CD4-positive, CD25-positive, alpha-beta regulatory T cell (primary cell): ENCODE results near the gene JCAD. TPM values are rescaled to one million over a fixed set of nuclear protein-coding genes. Genes with fewer than 3 reads are reported as not detected.

Experiments
- ATAC-seq, 2 donors: fragments of 150-1000 bp; cut with Tn5 transposase; one replicate each; pipeline ENCODE4 v1.10.0; 2021; ENCODE audit warnings: low read depth in 2 of 2, moderate number of reproducible peaks in 2 of 2, moderate library complexity in 1 of 2
- DNase-seq, 3 donors: peaks; one replicate each; pipeline versions ENCODE4 v3.0.0 to v3.0.0-alpha.2; 2012 to 2022; ENCODE audit warnings: mixed read lengths in 1 of 3
- H3K27ac ChIP-seq: one replicate; pipeline ENCODE4 v1.7.0; 2013; ENCODE audit warnings: mild to moderate bottlenecking, low read length; ENCODE audit not compliant: insufficient read depth, poor library complexity, severe bottlenecking
- H3K27me3 ChIP-seq: one replicate; pipeline ENCODE4 v1.7.0; 2013; ENCODE audit warnings: low read length; ENCODE audit not compliant: control insufficient read depth, insufficient read depth
- H3K36me3 ChIP-seq: one replicate; pipeline ENCODE4 v1.7.0; 2013; ENCODE audit warnings: mild to moderate bottlenecking, low read length, moderate library complexity; ENCODE audit not compliant: control insufficient read depth, insufficient read depth
- H3K4me1 ChIP-seq: 2 replicates; pipeline ENCODE4 v1.7.0; 2013; ENCODE audit warnings: mild to moderate bottlenecking, low read length; ENCODE audit not compliant: insufficient read depth, control insufficient read depth, poor library complexity, severe bottlenecking
- H3K4me3 ChIP-seq: one replicate; pipeline ENCODE4 v1.7.0; 2013; ENCODE audit warnings: low read depth, mild to moderate bottlenecking, low read length, moderate library complexity
- H3K9me3 ChIP-seq, 2 experiments: 1 replicate in 1 of 2; 2 replicates in 1 of 2; pipeline ENCODE4 v1.7.0; 2013; ENCODE audit warnings: low read length in 2 of 2, mild to moderate bottlenecking in 1 of 2, moderate library complexity in 1 of 2; ENCODE audit not compliant: control insufficient read depth in 2 of 2
- H3K27ac Mint-ChIP-seq, 3 donors: one replicate each; pipeline ENCODE4 v1.8.0; 2020 to 2022; ENCODE audit warnings: mild to moderate bottlenecking in 3 of 3, mixed read lengths in 3 of 3, moderate library complexity in 2 of 3
- H3K27me3 Mint-ChIP-seq: one replicate; pipeline ENCODE4 v1.8.0; 2022; ENCODE audit warnings: mild to moderate bottlenecking, mixed read lengths
- H3K36me3 Mint-ChIP-seq: one replicate; pipeline ENCODE4 v1.8.0; 2020; ENCODE audit warnings: mixed read lengths
- H3K4me1 Mint-ChIP-seq, 4 donors: one replicate each; pipeline ENCODE4 v1.8.0; 2020 to 2022; ENCODE audit warnings: mixed read lengths in 4 of 4, mild to moderate bottlenecking in 1 of 4
- H3K4me3 Mint-ChIP-seq, 4 donors: one replicate each; pipeline ENCODE4 v1.8.0; 2020 to 2022; ENCODE audit warnings: mild to moderate bottlenecking in 4 of 4, mixed read lengths in 4 of 4, moderate library complexity in 3 of 4
- H3K9me3 Mint-ChIP-seq, 7 donors: one replicate each; pipeline ENCODE4 v1.8.0; 2020 to 2022; ENCODE audit warnings: mixed read lengths in 7 of 7, mild to moderate bottlenecking in 3 of 7, moderate library complexity in 2 of 7
- polyA plus RNA-seq, 4 donors: library from polyadenylated mRNA; unstranded; fragments of 300-500 nt; fragmentation: Illumina TruSeq; gene quantifications; one replicate each; pipeline ENCODE4 v1.2.3, GENCODE V29; 2021
- total RNA-seq: library from RNA; stranded (reverse); gene quantifications from one replicate; pipeline ENCODE4 v1.2.3, GENCODE V29; 2022

Gene JCAD
- total and polyA plus RNA-seq, 5 donors from 2014 or later = 0.05 TPM; not detected in 4

DNA sequence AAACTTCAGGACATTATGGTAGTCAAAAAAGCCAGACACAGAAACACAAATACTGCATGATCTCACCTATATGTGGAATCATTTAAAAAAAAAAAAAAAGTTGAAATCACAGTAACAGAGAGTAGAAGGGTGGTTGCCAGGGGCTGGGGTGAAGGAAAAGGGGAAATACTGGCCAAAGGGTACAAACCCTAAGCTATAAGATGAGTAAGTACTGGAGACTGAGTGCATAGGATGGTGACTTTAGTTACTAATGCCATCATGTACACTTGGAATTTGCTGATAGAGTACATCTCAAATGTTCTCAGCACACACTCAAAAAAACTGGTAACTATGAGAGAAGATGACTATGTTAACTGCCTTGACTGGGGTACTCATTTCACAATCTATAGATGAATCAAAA is 39.9 kb downstream of the JCAD start:
- Histone ChIP-seq H3K9me3 (no peaks in the 10 kb centered on the region), H3K36me3 (no peaks in the 10 kb centered on the region), H3K4me1 (no peaks in the 10 kb centered on the region), H3K4me3 (no peak overlapping the region), H3K27me3 (peaks cover 30% of the 10 kb centered on the region), H3K27ac (no peak overlapping the region)
- no peak overlapping the region for H3K4me3 Mint-ChIP-seq
- no peak overlapping the region for H3K27ac Mint-ChIP-seq
- H3K36me3 Mint-ChIP-seq = no peaks in the 10 kb centered on the region
- ATAC-seq = no peak
- peaks cover 63% of the 10 kb centered on the region for H3K27me3 Mint-ChIP-seq
- peaks cover 0 to 2% (median 0%) of the 10 kb centered on the region in 7 donors for H3K9me3 Mint-ChIP-seq
- no peak for DNase-seq
- H3K4me1 Mint-ChIP-seq = peaks cover 0 to 2% (median under 1%) of the 10 kb centered on the region in 4 donors

DNA sequence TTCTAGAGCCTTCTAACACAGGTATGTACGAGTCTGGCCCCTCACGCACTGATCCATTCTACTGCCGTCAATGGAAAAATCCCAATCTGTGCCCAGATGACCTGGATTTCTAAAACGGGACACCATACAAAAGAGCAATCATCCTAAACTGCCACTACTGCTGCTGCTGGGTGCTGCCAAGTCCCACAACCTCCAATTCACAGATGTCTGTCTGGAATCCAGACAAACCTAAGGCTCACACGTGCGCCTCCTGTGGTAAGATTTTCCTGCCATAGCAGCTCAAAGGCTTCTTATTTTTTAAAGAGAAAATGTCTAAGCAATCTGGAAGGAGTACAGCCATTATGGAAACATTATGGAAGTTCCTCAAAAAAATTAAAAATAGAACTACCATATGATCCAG is 40.9 kb downstream of the JCAD start:
- H3K36me3 Mint-ChIP-seq = no peaks in the 10 kb centered on the region
- no peak for DNase-seq
- no peak for ATAC-seq
- Histone ChIP-seq H3K4me1 (no peaks in the 10 kb centered on the region), H3K27me3 (peaks cover 35% of the 10 kb centered on the region), H3K36me3 (no peaks in the 10 kb centered on the region), H3K4me3 (no peak overlapping the region), H3K27ac (no peak overlapping the region), H3K9me3 (no peaks in the 10 kb centered on the region)
- peaks cover 0 to 2% (median under 1%) of the 10 kb centered on the region in 4 donors for H3K4me1 Mint-ChIP-seq
- peaks cover 58% of the 10 kb centered on the region for H3K27me3 Mint-ChIP-seq
- H3K27ac Mint-ChIP-seq = no peak overlapping the region
- no peak overlapping the region for H3K4me3 Mint-ChIP-seq
- peaks cover 0 to 2% (median 0%) of the 10 kb centered on the region in 7 donors for H3K9me3 Mint-ChIP-seq

DNA sequence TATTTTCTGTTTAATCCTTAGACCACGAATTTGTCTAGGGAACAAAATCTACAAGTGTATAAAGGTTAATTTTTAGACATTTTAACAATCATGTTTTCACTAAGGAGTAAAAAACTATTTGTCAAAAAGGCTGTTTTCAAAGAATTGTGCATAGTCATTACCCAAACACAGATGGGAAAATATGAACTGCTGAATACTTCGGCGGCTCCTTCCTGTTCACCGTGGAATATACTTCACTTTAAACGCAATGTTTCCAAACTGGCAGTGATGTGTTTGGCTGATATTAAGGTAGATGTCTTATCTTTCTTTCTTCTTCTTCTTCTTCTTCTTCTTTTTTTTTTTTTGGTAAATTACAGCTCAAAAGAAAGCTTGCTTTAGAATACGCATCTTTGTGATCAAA is 41.4 kb downstream of the JCAD start:
- Mint-ChIP-seq H3K9me3 (peaks cover 0 to 2% (median 0%) of the 10 kb centered on the region in 7 donors), H3K4me3 (no peak overlapping the region), H3K36me3 (no peaks in the 10 kb centered on the region), H3K4me1 (peaks cover 0 to 2% (median 0%) of the 10 kb centered on the region in 4 donors), H3K27ac (no peak overlapping the region), H3K27me3 (peaks cover 56% of the 10 kb centered on the region)
- ATAC-seq = no peak
- Histone ChIP-seq H3K9me3 (no peaks in the 10 kb centered on the region), H3K27ac (no peak overlapping the region), H3K4me1 (no peaks in the 10 kb centered on the region), H3K4me3 (no peak overlapping the region), H3K36me3 (no peaks in the 10 kb centered on the region), H3K27me3 (peaks cover 33% of the 10 kb centered on the region)
- no peak for DNase-seq

DNA sequence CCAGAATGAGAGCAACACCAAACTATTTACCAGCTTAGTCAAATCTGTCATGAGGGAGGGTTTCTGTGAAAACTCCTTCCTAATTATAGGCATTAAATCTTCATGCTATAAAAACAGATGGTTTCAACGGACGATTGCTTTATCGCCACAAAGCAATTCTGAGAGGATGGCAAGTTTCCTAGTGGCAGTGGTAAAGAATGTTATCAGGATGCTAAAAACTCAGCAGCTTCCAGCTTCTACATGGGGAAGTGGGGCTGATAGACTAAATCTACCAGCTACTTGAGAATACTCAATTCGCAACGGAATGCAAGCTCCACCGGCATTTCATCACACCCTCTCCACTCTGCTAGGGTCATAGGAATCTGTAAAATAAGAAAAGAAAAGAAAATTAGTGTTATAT is 41.8 kb downstream of the JCAD start:
- Mint-ChIP-seq H3K4me3 (no peak overlapping the region), H3K27ac (no peak overlapping the region), H3K4me1 (peaks cover 0 to 2% (median 0%) of the 10 kb centered on the region in 4 donors), H3K27me3 (peaks cover 54% of the 10 kb centered on the region), H3K9me3 (peaks cover 0 to 2% (median 0%) of the 10 kb centered on the region in 7 donors), H3K36me3 (no peaks in the 10 kb centered on the region)
- ATAC-seq (no peak), DNase-seq (no peak)
- Histone ChIP-seq H3K27me3 (peaks cover 33% of the 10 kb centered on the region), H3K9me3 (no peaks in the 10 kb centered on the region), H3K36me3 (no peaks in the 10 kb centered on the region), H3K4me1 (no peaks in the 10 kb centered on the region), H3K4me3 (no peak overlapping the region), H3K27ac (no peak overlapping the region)

DNA sequence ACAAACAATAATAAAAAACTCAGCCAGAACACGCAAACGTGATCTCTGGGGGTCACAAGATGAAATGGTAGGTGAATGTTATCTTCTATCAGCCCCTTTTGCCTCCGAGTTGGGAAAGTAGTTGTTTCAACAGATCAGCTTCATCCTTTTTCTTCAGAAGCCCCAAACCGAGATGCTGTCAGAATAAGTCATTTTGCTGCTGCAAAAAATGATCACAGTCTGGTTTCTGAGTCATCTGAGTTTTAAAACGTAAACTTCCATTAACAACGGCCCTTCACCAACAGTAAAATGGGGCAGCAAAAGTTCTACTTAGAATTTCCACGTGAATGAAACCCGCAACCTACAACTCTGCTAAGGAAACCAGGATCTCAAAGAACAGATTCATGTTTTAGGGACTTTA is 44.9 kb downstream of the JCAD start:
- peaks cover 27% of the 10 kb centered on the region for H3K27me3 ChIP-seq
- Mint-ChIP-seq H3K36me3 (no peaks in the 10 kb centered on the region), H3K9me3 (no peaks in the 10 kb centered on the region), H3K4me3 (no peak overlapping the region), H3K27me3 (peaks cover 51% of the 10 kb centered on the region), H3K4me1 (no peaks in the 10 kb centered on the region), H3K27ac (no peak overlapping the region)
- H3K27ac ChIP-seq = no peak overlapping the region
- no peak overlapping the region for H3K4me3 ChIP-seq
- H3K36me3 ChIP-seq = no peaks in the 10 kb centered on the region
- no peak for ATAC-seq
- H3K4me1 ChIP-seq = no peaks in the 10 kb centered on the region
- DNase-seq = no peak
- H3K9me3 ChIP-seq = no peaks in the 10 kb centered on the region

DNA sequence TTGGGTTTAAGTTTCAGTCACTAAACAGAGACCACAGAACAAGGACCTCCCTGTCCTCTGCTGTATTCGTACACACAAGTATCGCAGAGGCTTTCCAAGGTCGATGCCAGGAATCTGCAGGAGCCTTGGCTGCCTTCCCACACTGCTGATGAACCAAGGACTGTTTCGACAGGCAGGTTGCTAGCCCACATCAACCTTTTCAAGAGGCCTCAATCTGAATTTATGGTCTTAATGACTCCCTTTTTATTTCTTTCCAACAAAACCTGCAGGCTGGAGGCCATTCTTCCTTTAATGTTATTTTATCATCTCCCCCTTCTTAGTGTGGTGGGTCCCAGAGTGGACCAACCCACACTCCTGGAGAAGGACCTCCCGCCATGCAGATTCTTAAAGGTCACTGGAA is 45.6 kb downstream of the JCAD start:
- peaks cover 28% of the 10 kb centered on the region for H3K27me3 ChIP-seq
- no peaks in the 10 kb centered on the region for H3K4me1 Mint-ChIP-seq
- H3K9me3 ChIP-seq = no peaks in the 10 kb centered on the region
- H3K4me3 ChIP-seq = no peak overlapping the region
- no peak overlapping the region for H3K27ac Mint-ChIP-seq
- DNase-seq (no peak), ATAC-seq (no peak)
- no peaks in the 10 kb centered on the region for H3K36me3 ChIP-seq
- H3K4me3 Mint-ChIP-seq = no peak overlapping the region
- no peak overlapping the region for H3K27ac ChIP-seq
- H3K27me3 Mint-ChIP-seq = peaks cover 47% of the 10 kb centered on the region
- H3K36me3 Mint-ChIP-seq = no peaks in the 10 kb centered on the region
- no peaks in the 10 kb centered on the region for H3K4me1 ChIP-seq
- peaks cover 0 to under 1% (median 0%) of the 10 kb centered on the region in 7 donors for H3K9me3 Mint-ChIP-seq

DNA sequence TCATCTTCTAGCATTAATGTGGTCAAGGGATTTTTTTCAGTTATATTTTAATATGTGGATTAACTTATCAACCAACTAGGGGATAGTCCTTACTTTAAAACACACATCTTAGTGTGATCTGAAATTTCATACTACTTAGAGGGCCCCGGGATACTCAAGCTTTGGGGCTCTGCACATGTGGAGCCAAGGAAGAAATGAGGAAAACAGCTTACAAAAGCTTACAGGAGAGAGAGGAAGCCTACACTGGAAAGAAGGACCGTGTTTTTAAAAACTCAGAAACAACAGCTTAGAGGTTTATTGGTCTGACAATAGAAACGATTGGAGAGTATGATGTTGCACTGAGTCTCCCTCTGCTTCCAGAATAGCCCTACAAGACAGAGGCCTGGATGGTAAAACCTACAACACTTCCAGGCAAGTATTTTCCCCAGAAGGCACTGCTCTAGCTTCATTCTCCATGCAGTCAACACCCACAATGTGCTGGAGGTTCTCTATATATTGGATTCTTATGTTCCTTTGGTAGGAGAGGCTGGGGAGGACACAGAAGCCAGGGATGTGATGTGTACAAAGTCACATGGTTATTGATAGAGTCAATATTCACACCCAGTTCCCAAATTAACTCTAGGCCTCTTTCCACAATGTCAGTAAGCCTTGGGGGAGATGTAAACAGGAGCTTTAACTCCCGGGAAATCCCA is 47.3 kb downstream of the JCAD start:
- peaks cover 0 to 1% (median 0%) of the 10 kb centered on the region in 7 donors for H3K9me3 Mint-ChIP-seq
- Histone ChIP-seq H3K4me1 (no peaks in the 10 kb centered on the region), H3K36me3 (no peaks in the 10 kb centered on the region), H3K9me3 (no peaks in the 10 kb centered on the region), H3K27ac (no peak overlapping the region), H3K27me3 (peaks cover 17% of the 10 kb centered on the region), H3K4me3 (no peak overlapping the region)
- no peaks in the 10 kb centered on the region for H3K36me3 Mint-ChIP-seq
- H3K27ac Mint-ChIP-seq = no peak overlapping the region
- DNase-seq = no peak
- ATAC-seq = no peak
- no peak overlapping the region for H3K4me3 Mint-ChIP-seq
- H3K4me1 Mint-ChIP-seq = no peaks in the 10 kb centered on the region
- H3K27me3 Mint-ChIP-seq = peaks cover 42% of the 10 kb centered on the region

DNA sequence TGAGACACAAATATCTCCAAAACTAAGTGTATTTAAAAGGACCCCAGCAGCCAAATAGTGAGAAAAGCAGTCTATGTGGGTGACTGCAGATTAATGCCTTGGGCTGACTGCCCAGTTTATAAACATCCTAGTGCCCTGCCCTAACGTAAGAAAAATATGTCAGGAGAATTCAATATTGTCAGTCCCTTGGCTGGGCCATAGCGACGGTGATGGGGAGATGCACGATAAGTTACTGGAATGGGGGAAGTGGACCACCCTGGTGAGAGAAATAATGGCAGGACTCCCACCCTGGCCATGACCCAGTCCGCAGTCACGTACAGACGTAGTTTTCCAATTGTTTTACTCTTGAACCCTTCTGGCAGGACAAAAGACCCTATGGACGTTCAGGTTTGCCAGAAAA is 48.0 kb downstream of the JCAD start:
- Histone ChIP-seq H3K9me3 (no peaks in the 10 kb centered on the region), H3K4me3 (no peak overlapping the region), H3K4me1 (no peaks in the 10 kb centered on the region), H3K27ac (no peak overlapping the region), H3K36me3 (no peaks in the 10 kb centered on the region), H3K27me3 (peaks cover 17% of the 10 kb centered on the region)
- no peak for DNase-seq
- Mint-ChIP-seq H3K9me3 (peaks cover 0 to 1% (median 0%) of the 10 kb centered on the region in 7 donors), H3K4me3 (no peak overlapping the region), H3K27me3 (peaks cover 48% of the 10 kb centered on the region), H3K27ac (no peak overlapping the region), H3K4me1 (no peaks in the 10 kb centered on the region), H3K36me3 (no peaks in the 10 kb centered on the region)
- ATAC-seq = no peak
